Measurements from ENCODE around the gene STRA6.

Gene STRA6

DNA sequence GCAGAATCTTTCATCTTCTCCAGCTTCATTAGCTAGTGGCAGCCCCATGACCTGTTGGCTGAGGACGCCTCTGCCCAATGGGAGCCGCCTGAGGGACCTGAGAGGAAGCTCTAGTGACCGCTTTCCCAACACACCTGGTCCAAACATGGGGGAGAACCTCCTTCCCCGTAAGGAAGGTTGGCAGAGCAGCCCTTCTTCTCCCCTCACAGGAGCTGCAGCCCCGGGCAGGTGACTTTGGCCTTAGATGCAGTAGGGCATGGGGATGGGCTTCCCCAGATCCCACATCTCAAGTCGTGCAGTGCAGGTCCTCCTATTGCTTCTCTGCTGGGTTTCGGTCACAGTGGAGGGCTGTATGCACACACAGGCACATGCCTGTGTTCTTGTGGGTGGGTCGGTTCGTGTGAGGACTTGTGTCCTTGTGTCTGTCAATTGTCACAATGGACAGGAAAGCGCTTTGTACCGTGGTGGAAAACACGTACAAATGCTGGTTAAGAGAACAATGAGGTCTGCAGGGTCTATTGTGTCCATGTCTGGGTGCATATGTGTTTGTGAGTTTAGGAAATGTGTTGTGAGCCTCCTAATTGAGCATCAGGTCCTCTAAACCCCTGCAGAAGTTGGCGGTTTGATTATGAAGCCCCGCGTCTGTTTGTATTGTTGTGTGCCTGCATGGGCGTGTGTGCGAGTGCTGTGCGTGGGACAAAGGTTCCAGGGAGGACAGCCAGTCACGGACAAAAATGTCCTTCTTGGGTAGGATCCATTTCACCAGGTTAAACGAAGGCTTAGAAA lies 70.8 kb downstream of the STRA6 start:
- H3K36me3 ChIP-seq (ENCODE audit: control insufficient read depth, insufficient read depth, low read length): no peaks in the 10 kb centered on the region
- no peaks in the 10 kb centered on the region for H3K9me3 ChIP-seq (ENCODE audit: control insufficient read depth, low read length)
- 33 to 35% methylated on average over 20 of the region's 20 CpGs for WGBS, 2 experiments
- H3K4me3 ChIP-seq (ENCODE audit: insufficient read depth, low read depth, low read length): no peak overlapping the region
- H3K4me1 ChIP-seq (ENCODE audit: control insufficient read depth, insufficient read depth, low read length): peaks cover 40% of the 10 kb centered on the region
- H3K27me3 ChIP-seq (ENCODE audit: control insufficient read depth, insufficient read depth, low read length, poor library complexity, severe bottlenecking): peaks cover 97% of the 10 kb centered on the region
- no peak overlapping the region for H3K27ac ChIP-seq (ENCODE audit: insufficient read depth, low read depth, low read length, poor library complexity, severe bottlenecking)

DNA sequence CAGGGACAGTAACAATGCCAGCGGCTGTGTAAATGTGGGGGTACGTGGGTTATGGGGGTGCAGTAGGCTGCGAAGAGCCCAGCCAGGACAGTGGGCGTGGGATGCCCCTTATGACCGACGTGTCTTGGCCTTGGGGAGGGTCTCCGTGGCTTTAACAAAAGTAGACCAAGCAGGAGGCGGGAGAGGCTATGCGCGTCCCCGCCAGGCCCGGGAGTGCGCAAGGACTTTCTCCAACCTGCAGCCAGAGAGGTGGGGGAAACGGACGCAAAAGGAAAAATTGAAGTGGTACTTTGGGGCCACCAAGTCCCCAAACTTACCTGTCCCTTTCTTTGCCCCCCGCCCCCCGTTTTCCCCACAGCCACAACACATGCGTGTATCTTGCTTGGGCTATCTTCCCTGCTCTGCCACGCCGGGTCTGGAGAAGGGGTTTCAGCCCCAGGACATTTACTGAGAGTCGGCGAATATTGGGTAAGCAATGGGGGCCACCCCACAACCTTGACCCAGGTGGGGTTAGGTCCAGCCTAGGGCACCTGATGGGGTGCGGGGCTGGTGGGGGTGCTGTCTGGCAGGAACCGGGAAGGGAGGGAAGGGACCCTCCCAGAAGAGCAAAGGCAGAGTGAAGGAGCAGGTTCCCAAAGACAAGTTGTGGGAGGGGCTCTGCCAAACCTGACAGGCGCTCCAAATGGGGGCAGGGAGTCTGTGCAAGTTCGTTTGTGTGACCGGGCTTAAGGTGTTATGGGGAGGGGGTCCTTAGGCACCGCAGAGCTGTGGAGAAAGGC lies 71.5 kb downstream of the STRA6 start:
- peak overlapping the region; percentile 7 for H3K4me3 ChIP-seq (ENCODE audit: insufficient read depth, low read depth, low read length)
- peaks cover 98% of the 10 kb centered on the region for H3K27me3 ChIP-seq (ENCODE audit: control insufficient read depth, insufficient read depth, low read length, poor library complexity, severe bottlenecking)
- H3K9me3 ChIP-seq (ENCODE audit: control insufficient read depth, low read length): no peaks in the 10 kb centered on the region
- H3K36me3 ChIP-seq (ENCODE audit: control insufficient read depth, insufficient read depth, low read length): no peaks in the 10 kb centered on the region
- no peak overlapping the region for H3K27ac ChIP-seq (ENCODE audit: insufficient read depth, low read depth, low read length, poor library complexity, severe bottlenecking)
- peaks cover 37% of the 10 kb centered on the region for H3K4me1 ChIP-seq (ENCODE audit: control insufficient read depth, insufficient read depth, low read length)
- 6 to 10% methylated on average over 28 of the region's 28 CpGs for WGBS, 2 experiments

DNA sequence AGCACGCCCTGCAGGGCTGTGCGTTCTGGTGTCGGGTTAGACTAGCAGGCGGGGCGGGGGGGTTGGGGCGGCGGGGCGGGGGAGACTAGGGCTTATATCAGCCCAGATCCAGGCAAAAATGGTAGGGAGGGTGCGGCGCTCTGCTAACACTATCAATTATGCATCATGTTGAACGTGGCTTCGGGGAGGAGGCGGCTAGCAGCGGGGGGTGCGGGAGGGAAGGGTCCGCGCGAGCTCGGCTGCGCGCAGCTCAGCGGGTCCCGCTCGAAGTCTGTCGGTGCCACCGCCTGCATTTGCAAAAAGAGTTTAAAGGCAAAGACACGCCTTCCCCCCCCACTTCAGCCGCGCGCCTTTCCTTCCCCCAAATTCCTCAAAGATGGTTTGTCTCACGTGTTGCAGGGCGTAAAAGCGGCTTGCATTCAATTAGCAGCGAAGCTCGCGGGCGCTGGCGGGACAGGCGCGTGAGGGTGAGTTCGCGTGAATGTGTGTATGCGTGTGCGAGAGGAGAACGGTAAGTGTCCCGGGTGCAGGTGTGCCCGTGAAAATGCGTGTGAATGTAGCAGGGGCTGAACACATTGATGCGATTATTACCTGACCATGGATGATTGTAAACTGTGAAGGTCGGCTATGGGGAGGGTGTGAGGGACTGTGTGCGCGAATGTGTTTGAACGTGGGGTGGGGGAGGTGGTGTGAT lies 72.3 kb downstream of the STRA6 start, which contains the start of gene ISLR2:
Gene ISLR2 (plus strand): TSS at position 432 of the 694 bp plus-strand sequence. CDS start 2,169 bp downstream, outside the sequence.
- Histone ChIP-seq H3K9me3 (ENCODE audit: control insufficient read depth, low read length) (no peaks in the 10 kb centered on the region), H3K27ac (ENCODE audit: insufficient read depth, low read depth, low read length, poor library complexity, severe bottlenecking) (no peak within 1 kb of the TSS), H3K27me3 (ENCODE audit: control insufficient read depth, insufficient read depth, low read length, poor library complexity, severe bottlenecking) (peaks cover 91% of the 10 kb centered on the region), H3K4me1 (ENCODE audit: control insufficient read depth, insufficient read depth, low read length) (peaks cover 37% of the 10 kb centered on the region), H3K36me3 (ENCODE audit: control insufficient read depth, insufficient read depth, low read length) (no peaks in the 10 kb centered on the region), H3K4me3 (ENCODE audit: insufficient read depth, low read depth, low read length) (peak within 1 kb of the TSS; percentile 22)
- WGBS, 2 experiments: 1 to 2% methylated on average over 52 to 53 of the region's 53 CpGs

DNA sequence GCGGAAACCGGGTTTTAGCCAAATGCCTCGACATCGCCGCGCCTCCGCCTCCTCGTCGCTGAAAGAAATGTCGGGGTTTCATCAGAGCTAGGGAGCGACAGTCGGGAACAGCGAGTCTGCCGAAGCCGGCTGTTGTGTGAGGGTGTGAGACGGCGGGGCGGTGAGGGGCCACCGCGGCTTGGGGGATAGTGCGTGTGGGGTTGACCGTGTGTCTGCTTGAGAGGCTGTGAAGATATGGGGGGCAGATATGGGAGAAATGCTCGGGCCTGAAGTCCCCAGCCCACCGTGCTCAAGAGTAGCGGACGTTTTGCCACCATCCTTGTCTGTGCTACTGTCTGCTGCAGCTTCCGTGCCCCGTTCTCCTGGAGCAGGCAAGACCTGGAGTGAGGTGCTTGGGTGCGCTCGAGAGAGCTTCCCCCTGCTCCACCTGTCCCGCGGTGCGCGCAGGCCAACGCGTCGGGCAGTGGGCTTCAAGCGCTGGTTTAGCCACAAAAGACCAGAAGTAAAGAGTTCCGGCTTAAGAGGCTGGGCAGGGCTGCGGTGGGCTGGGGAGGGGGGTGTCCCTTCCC lies 72.9 kb downstream of the STRA6 start:
- Histone ChIP-seq H3K4me1 (ENCODE audit: control insufficient read depth, insufficient read depth, low read length) (peaks cover 33% of the 10 kb centered on the region), H3K27ac (ENCODE audit: insufficient read depth, low read depth, low read length, poor library complexity, severe bottlenecking) (no peak overlapping the region)
- WGBS, 2 experiments: 1% methylated on average over 40 of the region's 40 CpGs

More for the DNA sequence above, 72.9 kb downstream of the STRA6 start:
- Histone ChIP-seq H3K36me3 (ENCODE audit: control insufficient read depth, insufficient read depth, low read length) (no peaks in the 10 kb centered on the region), H3K27me3 (ENCODE audit: control insufficient read depth, insufficient read depth, low read length, poor library complexity, severe bottlenecking) (peaks cover 85% of the 10 kb centered on the region), H3K9me3 (ENCODE audit: control insufficient read depth, low read length) (no peaks in the 10 kb centered on the region), H3K4me3 (ENCODE audit: insufficient read depth, low read depth, low read length) (peak overlapping the region; percentile 22)

Measured in ectodermal cell (in vitro differentiated cells).